Measurements from ENCODE around the gene UBXN7.
"Not testable (repeated sequence)": the region's sequence is repeated elsewhere in the genome, so short reads cannot be mapped to it uniquely, and the experiment has no call there.

UBXN7 gene

GRCh38 chr3:196432137-196432879 lies at the start of gene UBXN7:
UBXN7 (minus strand) TSS chr3:196432427; CDS start chr3:196432399, 28 bp downstream.
- peak; percentile 94 for DNase-seq (ENCODE audit: low read depth)

DNA sequence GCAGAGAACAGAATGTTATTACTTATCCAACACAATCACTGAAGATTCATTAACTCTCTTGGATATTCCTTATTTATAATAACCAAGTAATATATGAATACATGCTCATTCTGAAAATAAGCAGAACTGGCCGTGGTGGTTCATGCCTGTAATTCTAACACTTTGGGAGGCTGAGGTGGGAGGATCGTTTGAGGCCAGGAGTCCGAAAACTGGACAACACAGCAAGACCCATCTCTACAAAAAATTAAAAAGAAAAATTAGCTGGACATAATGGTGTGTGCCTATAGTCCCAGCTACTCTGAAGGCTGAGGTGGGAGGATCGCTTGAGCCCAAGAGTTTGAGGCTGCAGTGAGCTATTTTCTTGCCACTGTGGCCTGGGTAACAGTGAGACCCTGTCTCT lies 45.5 kb upstream of the UBXN7 start:
- DNase-seq (ENCODE audit: low read depth): no peak

DNA sequence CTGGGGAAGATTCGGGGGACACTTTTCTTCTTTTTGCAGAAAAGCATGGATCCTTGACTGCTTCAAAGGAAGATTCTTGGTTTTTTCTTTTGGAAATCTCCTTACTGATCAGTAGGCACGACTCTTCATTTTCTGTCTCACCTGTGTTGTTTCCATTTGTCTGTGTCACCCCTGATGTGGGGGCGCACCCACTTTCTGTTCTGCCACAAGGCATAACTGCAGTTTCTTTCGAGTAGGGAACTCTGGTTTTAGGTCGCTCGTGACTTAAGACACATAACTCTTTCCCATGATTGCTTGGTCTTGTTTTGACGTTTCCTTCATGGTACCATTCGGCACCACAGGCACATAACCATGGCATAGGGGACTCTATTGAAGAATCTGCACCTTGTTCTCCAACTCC lies 40.1 kb upstream of the UBXN7 start:
- no peak for DNase-seq (ENCODE audit: low read depth)

DNA sequence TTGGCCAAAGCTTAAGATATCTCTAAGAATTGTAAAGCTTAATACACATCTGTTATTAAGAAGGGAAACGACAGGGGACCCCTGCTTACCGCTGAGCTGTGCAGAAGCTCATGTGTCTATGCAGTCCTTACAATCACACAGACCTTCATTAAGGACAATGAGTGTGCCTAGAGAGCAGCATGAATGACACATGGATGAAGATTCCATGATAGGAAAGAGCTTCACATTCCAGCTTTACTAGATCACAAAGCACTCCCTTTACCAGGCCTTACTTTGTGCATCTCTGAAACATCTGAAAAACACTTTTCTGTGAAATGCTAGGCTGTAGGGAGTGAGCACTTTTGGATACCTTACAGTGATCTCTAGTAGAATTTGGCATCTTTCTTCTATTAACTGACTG lies 39.3 kb upstream of the UBXN7 start:
- DNase-seq (ENCODE audit: low read depth): peak; percentile 57

DNA sequence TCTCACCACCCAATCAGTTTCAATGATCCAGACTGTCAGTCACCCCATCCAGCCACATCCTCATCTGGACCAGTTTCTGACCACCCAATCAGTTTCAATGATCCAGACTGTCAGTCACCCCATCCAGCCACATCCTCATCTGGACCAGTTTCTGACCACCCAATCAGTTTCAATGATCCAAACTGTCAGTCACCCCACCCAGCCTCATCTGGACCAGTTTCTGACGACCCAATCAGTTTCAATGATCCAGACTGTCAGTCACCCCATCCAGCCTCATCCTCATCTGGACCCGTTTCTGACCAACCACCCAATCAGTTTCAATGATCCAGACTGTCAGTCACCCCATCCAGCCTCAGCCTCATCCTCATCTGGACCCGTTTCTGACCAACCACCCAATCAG lies 38.0 kb upstream of the UBXN7 start:
- not testable (repeated sequence) for DNase-seq (ENCODE audit: low read depth)

GRCh38 chr3:196463804-196464203 lies 31.6 kb upstream of the UBXN7 start:
- no peak for DNase-seq (ENCODE audit: low read depth)

- DNase-seq (ENCODE audit: low read depth): no peak
Measured at GRCh38 chr3:196463478-196463756, 31.2 kb upstream of the UBXN7 start.

DNA sequence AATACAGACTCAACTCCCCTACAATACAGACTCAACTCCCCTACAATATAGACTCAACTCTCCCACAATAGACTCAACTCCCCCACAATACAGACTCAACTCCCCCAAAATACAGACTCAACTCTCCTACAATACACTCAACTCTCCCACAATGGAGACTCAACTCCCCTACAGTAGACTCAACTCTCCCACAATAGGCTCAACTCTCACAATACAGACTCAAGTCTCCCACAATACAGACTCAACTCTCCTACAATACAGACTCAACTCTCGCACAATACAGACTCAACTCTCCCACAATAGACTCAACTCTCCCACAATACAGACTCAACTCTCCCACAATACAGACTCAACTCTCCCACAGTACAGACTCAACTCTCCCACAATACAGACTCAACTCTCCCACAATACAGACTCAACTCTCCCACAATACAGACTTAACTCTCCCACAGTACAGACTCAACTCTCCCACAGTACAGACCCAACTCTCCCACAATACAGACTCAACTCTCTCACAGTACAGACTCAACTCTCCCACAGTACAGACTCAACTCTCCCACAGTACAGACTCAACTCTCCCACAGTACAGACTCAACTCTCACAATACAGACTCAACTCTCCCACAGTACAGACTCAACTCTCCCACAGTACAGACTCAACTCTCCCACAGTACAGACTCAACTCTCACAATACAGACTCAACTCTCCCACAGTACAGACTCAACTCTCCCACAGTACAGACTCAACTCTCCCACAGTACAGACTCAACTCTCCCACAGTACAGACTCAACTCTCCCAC lies 30.7 kb upstream of the UBXN7 start:
- DNase-seq (ENCODE audit: low read depth): not testable (repeated sequence)

- no peak for DNase-seq (ENCODE audit: low read depth)
Measured at GRCh38 chr3:196458063-196458462, 25.8 kb upstream of the UBXN7 start.

GRCh38 chr3:196457470-196457869 lies 25.2 kb upstream of the UBXN7 start:
- not testable (repeated sequence) for DNase-seq (ENCODE audit: low read depth)

- no peak for DNase-seq (ENCODE audit: low read depth)
Measured at GRCh38 chr3:196454935-196455334, 22.7 kb upstream of the UBXN7 start.

DNA sequence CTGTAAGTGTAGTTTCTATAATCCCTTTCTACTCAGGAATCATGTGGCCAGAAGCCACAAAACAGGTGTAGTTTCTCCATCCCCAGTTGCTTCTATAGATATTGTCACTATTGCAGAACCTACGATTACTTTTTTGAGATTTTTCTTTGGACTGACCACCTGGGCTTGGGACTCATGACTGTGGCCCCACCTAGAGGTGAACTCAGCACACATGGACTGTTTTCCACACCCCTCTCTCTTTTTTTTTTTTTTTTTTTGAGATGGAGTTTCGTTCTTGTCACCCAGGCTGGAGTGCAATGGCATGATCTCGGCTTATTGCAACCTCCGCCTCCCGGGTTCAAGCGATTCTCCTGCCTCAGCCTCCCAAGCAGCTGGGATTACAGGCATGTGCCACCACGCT lies 13.2 kb upstream of the UBXN7 start:
- DNase-seq (ENCODE audit: low read depth): peak; percentile 43

GRCh38 chr3:196444500-196444894 lies 12.3 kb upstream of the UBXN7 start:
- DNase-seq (ENCODE audit: low read depth): no peak

- DNase-seq (ENCODE audit: low read depth): no peak
Measured at GRCh38 chr3:196440696-196441095, 8.5 kb upstream of the UBXN7 start.

- DNase-seq (ENCODE audit: low read depth): peak; percentile 39
Measured at GRCh38 chr3:196440041-196440537, 7.9 kb upstream of the UBXN7 start.

GRCh38 chr3:196431181-196432136 lies 768 bp downstream of the UBXN7 start:
- peak; percentile 78 for DNase-seq (ENCODE audit: low read depth)

GRCh38 chr3:196428041-196428440 lies 4.2 kb downstream of the UBXN7 start:
- DNase-seq (ENCODE audit: low read depth): no peak

DNA sequence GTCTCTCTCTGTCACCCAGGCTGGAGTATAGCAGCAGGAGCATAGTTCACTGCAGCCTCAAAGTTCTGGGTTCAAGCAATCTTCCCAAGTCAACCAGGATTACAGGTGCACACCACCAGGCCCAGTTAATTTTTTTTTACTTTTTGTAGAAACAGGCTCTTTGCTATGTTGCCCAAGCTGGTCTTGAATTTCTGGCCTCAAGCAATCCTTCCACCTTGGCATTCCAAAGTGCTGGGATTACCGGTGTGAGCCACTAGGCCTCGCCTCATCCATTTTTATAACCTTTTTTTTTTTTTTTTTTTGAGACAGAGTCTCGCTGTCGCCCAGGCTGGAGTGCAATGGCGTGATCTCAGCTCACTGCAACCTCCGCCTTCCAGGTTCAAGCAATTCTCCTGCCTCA lies 7.8 kb downstream of the UBXN7 start:
- DNase-seq (ENCODE audit: low read depth): not testable (repeated sequence)

DNA sequence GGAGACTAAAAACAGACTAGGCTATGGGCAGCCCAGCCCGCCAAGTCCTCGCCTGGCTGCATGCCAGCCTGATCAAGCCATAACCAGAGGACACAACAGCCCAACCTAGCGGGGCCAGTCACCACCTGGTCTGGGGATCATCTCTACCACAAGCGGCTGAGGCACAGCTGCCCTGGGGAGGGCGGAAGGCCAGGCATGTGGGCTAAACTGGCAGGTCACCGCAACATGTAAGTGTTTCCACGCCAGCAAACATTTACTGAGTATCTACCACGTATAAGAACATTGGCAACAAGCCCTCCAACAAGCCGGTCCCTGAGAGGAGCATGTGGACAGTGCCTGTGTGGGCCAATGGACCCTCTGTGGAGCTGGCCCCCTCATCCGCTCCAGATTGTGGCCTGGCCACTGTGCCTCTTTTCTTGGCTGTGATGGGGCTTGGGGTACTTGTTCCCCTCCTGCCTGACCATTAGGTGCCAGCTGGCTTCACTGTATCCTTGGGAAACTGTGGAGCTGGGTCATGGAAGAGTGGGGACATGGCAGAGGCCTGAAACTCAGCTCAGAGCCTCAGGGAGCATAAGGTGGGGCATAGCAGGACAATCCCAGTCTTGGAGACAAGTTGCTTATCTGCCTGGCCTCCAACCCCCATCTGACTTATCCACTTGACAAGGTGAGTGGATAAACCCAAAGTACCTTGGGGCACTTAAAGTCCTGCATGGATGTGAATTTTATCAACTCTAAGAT lies 9.0 kb downstream of the UBXN7 start:
- no peak for DNase-seq (ENCODE audit: low read depth)

GRCh38 chr3:196421668-196422067 lies 10.6 kb downstream of the UBXN7 start:
- not testable (repeated sequence) for DNase-seq (ENCODE audit: low read depth)

DNA sequence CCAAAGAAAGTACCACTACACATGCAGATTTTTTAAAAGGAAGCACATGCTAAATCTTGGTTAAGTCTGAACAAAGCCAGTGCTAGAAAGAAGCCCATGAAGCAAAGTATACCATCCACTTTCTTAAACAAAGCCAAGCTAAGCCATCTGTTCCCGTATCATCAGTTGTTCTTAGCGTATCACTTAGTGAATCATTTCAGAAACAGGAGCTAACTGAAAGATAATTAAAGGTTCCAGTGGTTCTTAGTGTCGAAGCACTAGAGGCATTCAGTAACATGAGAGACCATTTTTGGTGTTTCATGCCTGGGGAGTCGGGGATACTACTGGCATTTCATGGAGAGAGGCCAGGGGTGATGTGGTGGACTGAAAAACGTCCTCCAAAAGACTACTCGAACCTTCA lies 12.8 kb downstream of the UBXN7 start:
- no peak for DNase-seq (ENCODE audit: low read depth)

GRCh38 chr3:196418601-196419000 lies 13.6 kb downstream of the UBXN7 start:
- no peak for DNase-seq (ENCODE audit: low read depth)
